HG03442 (cell line): ENCODE data around the gene MIX23.

Experiments used
- ATAC-seq: cut with Tn5 transposase; IDR thresholded peaks from one replicate; pipeline ENCODE4 v1.9.1; 2021; ENCODE audit warnings: mild to moderate bottlenecking, moderate library complexity; ENCODE audit not compliant: unreplicated experiment

MIX23 gene

DNA sequence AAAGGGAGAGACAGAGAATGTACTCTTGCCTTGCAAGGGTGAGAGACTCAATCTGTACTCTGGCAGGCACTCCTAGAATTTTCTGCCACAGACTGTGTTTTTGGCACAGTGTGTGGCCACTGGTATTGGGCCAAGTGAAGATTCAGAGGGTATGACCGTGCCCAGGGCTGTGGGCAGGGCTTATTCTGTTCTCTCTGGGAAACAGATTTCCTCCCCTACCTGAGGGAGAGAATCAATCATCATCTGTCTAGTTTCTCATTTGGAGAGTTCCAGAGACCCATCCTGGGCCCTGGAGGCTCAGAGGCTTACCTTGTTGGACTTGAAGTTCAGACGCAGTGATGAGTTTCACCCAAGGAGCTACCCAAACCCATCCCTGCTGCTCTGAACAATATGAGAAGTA, 29.8 kb downstream of the MIX23 start:
- ATAC-seq = no peak

- ATAC-seq = no peak
Measured at GRCh38 chr3:122351612-122352011, 31.4 kb downstream of the MIX23 start.

- ATAC-seq = no peak
Measured at GRCh38 chr3:122350814-122351418, 32.1 kb downstream of the MIX23 start.

GRCh38 chr3:122349171-122349570, 33.9 kb downstream of the MIX23 start:
- ATAC-seq = no peak

DNA sequence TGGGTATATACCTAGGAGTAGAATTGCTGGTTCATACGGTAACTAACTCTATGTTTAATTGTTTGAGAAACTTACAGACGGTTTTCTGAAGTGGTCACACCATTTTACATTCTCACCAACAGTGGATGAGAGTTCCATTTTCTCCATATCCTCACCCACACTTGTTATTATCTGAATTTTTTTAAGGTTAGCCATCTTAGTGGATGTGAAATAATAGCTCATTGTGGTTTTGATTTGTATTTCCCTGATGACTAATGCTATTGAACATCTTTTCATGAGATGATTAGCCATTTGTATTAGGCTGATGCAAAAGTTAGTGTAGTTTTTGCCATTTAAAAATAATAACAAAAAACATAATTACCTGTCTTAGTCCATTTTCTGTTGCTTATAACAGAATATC, 39.4 kb downstream of the MIX23 start:
- ATAC-seq = no peak

GRCh38 chr3:122342803-122343202, 40.2 kb downstream of the MIX23 start:
- ATAC-seq = no peak

DNA sequence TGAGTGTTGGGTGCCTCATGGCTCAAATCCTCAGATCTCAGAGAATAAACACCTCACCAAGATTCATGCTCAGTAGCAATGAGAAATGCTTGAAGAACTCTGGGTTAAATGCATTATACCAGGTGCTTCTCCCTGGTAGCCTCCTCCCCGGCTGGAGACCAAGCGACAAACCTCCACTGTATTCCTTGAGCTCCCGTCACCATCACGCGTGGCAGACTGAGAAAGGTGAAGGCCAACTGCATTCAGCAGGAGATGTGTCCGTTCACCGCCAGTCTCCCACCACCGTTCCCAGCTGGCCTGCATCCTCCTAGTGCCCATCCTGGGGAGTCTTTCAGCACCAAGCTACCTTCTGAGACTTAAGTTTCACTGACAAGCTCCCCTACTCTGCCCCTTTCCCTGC, 50.5 kb downstream of the MIX23 start:
- ATAC-seq = no peak

GRCh38 chr3:122331886-122332285, 51.1 kb downstream of the MIX23 start:
- no peak for ATAC-seq

DNA sequence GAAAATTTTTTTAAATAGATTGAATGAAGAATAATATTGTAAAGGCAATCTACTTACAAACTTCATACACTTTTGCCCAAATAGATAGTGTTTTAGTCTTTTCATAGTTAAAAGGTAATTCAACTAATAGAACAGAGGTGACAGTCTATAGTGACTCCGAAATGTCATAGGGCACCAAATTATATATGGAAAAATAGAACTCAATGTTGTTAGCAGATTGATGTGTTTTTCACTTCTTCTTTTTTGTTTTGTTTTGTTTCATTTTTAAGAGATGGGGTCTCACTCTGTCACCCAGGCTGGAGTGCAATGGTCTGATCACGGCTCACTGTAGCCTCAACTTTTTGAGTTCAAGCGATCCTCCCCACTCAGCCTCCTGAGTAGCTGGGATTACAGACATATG, 57.3 kb downstream of the MIX23 start:
- ATAC-seq = no peak

DNA sequence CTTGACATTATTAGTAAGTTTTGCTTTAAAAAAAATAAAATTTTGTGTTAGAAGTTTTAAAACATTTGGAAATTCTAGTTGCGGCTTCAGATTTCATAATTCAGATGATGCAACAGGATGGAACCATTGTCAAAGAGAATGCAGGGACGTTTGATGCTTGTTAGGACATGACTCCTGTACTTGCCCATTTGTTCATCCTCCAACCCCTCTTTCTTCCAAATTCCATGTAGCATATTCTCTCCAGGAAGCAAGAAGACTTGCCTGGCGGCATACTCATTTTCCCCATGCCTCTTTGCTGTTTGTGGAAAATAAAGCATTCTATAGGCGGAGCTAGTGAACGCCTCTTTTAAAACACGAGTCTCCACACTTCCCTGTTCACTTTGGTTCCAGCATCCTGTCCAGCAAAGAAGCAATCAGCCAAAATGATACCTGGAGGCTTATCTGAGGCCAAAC, 58.1 kb downstream of the MIX23 start, which contains the start of gene CSTA:
TSS of gene CSTA (plus strand) at position 378 of the 453 bp plus-strand sequence. CDS start at position 423, 45 bp downstream.
- ATAC-seq = no peak

- peak; percentile 65 for ATAC-seq
Measured at GRCh38 chr3:122322095-122323075, 60.6 kb downstream of the MIX23 start.

- no peak for ATAC-seq
Measured at GRCh38 chr3:122318620-122319019, 64.4 kb downstream of the MIX23 start.

GRCh38 chr3:122316368-122316767, 66.7 kb downstream of the MIX23 start:
- ATAC-seq = no peak

DNA sequence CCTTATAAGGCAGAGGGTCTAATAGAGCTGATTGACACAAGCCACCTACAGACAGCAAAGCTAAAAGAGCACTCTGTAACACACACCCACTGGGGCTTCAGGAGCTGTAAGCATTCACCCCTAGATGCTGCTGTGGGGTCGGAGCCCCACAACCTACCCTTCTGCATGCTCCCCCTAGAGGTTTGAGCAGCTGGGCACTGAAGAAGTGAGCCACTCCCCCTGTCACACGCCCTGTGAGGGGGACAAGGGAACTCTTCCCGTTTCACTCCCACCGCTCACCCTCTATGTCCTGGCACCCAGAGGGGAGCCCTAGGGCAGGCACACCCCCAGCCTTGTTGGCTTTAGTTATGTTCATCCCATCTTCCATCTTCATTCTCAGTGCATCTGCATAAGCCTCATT, 67.4 kb downstream of the MIX23 start:
- no peak for ATAC-seq

DNA sequence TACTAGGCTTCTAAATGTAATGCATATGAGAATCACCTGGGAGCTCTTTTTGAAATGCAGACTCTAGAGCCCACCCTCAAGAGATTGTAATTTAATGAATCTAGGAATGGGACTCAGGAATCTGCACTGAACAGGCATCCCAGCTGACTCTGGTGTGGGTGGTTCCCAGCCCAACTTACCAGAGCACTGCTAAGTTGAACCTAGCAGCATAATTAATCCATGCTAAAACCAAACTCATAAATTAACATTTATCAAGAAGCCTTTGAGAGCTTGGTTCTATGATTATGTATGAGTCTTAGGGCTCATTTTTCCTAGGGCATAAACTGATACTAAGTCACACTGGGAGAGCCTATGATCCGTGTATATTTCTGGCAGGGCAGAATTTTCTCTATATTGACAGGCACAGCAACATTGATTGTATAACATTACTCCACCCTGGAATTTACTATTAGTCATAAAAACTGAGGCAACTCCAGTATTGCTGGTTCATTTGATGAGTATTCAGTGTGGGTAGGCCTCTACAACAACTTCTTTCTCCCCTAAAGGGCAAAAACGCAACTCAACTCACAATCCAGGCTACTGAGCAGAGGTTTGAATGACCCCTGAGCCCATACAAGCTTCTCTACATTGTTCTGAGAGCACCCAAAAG, 68.7 kb downstream of the MIX23 start:
- no peak for ATAC-seq

- ATAC-seq = no peak
Measured at GRCh38 chr3:122313281-122313680, 69.8 kb downstream of the MIX23 start.

DNA sequence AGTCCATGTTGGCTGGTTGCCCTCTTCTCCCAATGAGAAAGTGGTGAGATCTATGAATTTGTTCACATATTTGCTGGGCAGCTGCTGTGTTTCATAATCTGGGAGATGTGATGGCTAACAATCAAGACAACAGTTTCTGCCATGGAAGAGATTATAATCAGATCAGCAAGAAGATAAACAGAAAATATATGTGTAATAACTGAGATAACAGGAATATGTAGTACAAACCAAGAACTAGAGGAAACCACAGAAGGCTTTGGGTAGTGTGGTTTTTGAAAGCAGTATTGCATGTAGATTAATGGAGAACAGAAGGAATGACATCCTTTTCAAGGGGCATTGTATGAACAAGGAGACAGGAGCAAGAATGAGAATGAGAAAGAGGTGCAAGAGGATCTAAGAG, 70.2 kb downstream of the MIX23 start:
- no peak for ATAC-seq

GRCh38 chr3:122310361-122310760, 72.7 kb downstream of the MIX23 start:
- ATAC-seq = no peak
